ENCODE data around the gene FCRL4. TPM values are rescaled to one million over a fixed set of nuclear protein-coding genes. Genes with fewer than 3 reads are reported as not detected.

Gene FCRL4
- total and polyA plus RNA-seq, 2 of the 13 experiments (the other 11 are each of a cell fraction or from before 2014, with no cell fraction given), result not detected

GRCh38 chr1:157646144-157646543, 48.3 kb upstream of the FCRL4 start (continued):
- no peak for TF ChIP-seq KIAA2018 (CRISPR knock-in tag; IDR thresholded peaks at IDR 0.05; ENCODE audit: borderline replicate concordance)
- TF ChIP-seq RFX5 (IDR thresholded peaks at IDR 0.05; ENCODE audit: low read depth, low read length), result no peak
- no peak for TF ChIP-seq KDM2A (CRISPR knock-in tag; IDR thresholded peaks at IDR 0.05; ENCODE audit: borderline replicate concordance, low read depth)
- no peak for TF ChIP-seq ZNF510 (CRISPR knock-in tag; IDR thresholded peaks at IDR 0.05; ENCODE audit: low read depth)
- TF ChIP-seq GPBP1L1 (CRISPR knock-in tag; IDR thresholded peaks at IDR 0.05), result no peak
